AG10803 (cell line): ENCODE data around the gene OVAAL.

Experiments
- DNase-seq: peaks from one replicate; pipeline ENCODE4 v3.0.0; 2010; ENCODE audit warnings: low read depth
- H3K4me3 ChIP-seq: 2 replicates; pipeline ENCODE4 v1.5.1; 2011; ENCODE audit warnings: mild to moderate bottlenecking, low read length, control low read depth
- CTCF ChIP-seq: conservative IDR thresholded peaks from 2 replicates; pipeline ENCODE4 v1.5.1; 2011; ENCODE audit warnings: mild to moderate bottlenecking, low read length, control low read depth, inconsistent platforms

Gene OVAAL

GRCh38 chr1:180581635-180582039 lies 22.9 kb downstream of the OVAAL start:
- TF ChIP-seq CTCF = no peak
- DNase-seq = peak; percentile 65
- no peak overlapping the region for H3K4me3 ChIP-seq

- no peak for TF ChIP-seq CTCF
Measured at GRCh38 chr1:180584869-180585268, 26.1 kb downstream of the OVAAL start.

GRCh38 chr1:180585994-180586359 lies 27.2 kb downstream of the OVAAL start:
- H3K4me3 ChIP-seq = no peak overlapping the region
- no peak for TF ChIP-seq CTCF
- DNase-seq = no peak

More at GRCh38 chr1:180584869-180585268, 26.1 kb downstream of the OVAAL start:
- H3K4me3 ChIP-seq = no peak overlapping the region
- no peak for DNase-seq

GRCh38 chr1:180586671-180587155 lies 27.9 kb downstream of the OVAAL start:
- TF ChIP-seq CTCF = no peak
- peak; percentile 74 for DNase-seq
- no peak overlapping the region for H3K4me3 ChIP-seq

GRCh38 chr1:180588121-180588520 lies 29.4 kb downstream of the OVAAL start:
- no peak for TF ChIP-seq CTCF
- DNase-seq = no peak
- no peak overlapping the region for H3K4me3 ChIP-seq

- DNase-seq = no peak
- no peak for TF ChIP-seq CTCF
- no peak overlapping the region for H3K4me3 ChIP-seq
Measured at GRCh38 chr1:180590889-180591288, 32.1 kb downstream of the OVAAL start.

GRCh38 chr1:180593382-180593781 lies 34.6 kb downstream of the OVAAL start:
- no peak overlapping the region for H3K4me3 ChIP-seq
- DNase-seq = no peak
- no peak for TF ChIP-seq CTCF
